DND-41 (cell line): ENCODE results near the gene ZC3H7A.

Experiments
- EZH2 ChIP-seq: IDR thresholded peaks from 3 replicates; pipeline ENCODE4 v1.6.1; 2012; ENCODE audit warnings: borderline replicate concordance, low read depth, mild to moderate bottlenecking, moderate library complexity, low read length, inconsistent platforms; ENCODE audit not compliant: severe bottlenecking
- TF ChIP-seq, protein P1 (sequence below): IDR thresholded peaks from 2 replicates; pipeline ENCODE4 v1.5.1; 2012; ENCODE audit warnings: borderline replicate concordance, low read length, moderate library complexity, mild to moderate bottlenecking; ENCODE audit not compliant: poor library complexity, severe bottlenecking; ENCODE audit errors: extremely low read depth

DNA sequence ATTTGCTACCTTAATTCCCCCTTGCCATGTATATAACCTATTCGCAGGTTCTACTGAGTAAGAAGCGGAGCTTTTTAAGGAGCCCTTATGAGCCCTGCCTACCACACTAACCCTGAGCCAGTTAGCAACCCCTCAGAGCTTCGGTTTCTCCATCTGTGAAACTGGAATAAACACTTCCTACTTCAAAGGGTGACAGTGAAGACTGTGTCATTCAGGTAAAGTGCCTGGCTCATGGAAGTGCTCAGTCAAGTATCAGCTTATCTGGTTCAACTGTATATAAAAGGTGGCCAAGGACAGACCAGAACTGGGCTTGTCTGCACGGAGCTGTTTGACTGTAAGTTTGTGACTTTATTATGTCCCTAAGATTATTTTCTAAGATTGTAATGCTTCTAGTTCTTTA, 85.4 kb downstream of the ZC3H7A start:
- TF ChIP-seq, protein P1, sequence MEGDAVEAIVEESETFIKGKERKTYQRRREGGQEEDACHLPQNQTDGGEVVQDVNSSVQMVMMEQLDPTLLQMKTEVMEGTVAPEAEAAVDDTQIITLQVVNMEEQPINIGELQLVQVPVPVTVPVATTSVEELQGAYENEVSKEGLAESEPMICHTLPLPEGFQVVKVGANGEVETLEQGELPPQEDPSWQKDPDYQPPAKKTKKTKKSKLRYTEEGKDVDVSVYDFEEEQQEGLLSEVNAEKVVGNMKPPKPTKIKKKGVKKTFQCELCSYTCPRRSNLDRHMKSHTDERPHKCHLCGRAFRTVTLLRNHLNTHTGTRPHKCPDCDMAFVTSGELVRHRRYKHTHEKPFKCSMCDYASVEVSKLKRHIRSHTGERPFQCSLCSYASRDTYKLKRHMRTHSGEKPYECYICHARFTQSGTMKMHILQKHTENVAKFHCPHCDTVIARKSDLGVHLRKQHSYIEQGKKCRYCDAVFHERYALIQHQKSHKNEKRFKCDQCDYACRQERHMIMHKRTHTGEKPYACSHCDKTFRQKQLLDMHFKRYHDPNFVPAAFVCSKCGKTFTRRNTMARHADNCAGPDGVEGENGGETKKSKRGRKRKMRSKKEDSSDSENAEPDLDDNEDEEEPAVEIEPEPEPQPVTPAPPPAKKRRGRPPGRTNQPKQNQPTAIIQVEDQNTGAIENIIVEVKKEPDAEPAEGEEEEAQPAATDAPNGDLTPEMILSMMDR: no peak
- no peak for TF ChIP-seq EZH2
